Gastroesophageal sphincter (tissue), 4 donors: Measurements from ENCODE around the gene SBK1. TPM values are rescaled to one million over a fixed set of nuclear protein-coding genes. Genes with fewer than 3 reads are reported as not detected.

Experiments used
- ATAC-seq: fragments of 150-250 bp; one replicate; pipeline ENCODE4 v1.9.1; 2016; ENCODE audit warnings: mild to moderate bottlenecking, moderate library complexity
- H3K27ac ChIP-seq, 4 donors: fragments of 200-600 bp; sonication (generic) in 3 of 4; 1 replicate in 3 of 4; 2 replicates in 1 of 4; pipeline ENCODE4 v1.5.1; 2016 to 2019
- H3K27me3 ChIP-seq: fragments of 200-600 bp; sonication (generic); one replicate; pipeline ENCODE4 v1.5.1; 2019
- H3K36me3 ChIP-seq, 2 donors: fragments of 200-600 bp; sonication (generic); one replicate each; pipeline ENCODE4 v1.5.1; 2019; ENCODE audit warnings: control low read depth in 1 of 2
- H3K4me1 ChIP-seq, 3 donors: fragments of 200-600 bp; sonication (generic); 1 replicate in 2 of 3; 2 replicates in 1 of 3; pipeline ENCODE4 v1.5.1; 2016 to 2019; ENCODE audit warnings: control low read depth in 2 of 3
- H3K4me3 ChIP-seq, 2 donors: fragments of 200-600 bp; sonication (generic); one replicate each; pipeline ENCODE4 v1.5.1; 2019; ENCODE audit warnings: mild to moderate bottlenecking in 1 of 2, moderate library complexity in 1 of 2
- H3K9me3 ChIP-seq, 3 donors: fragments of 200-600 bp; sonication (generic); one replicate each; pipeline ENCODE4 v1.5.1; 2017 to 2019; ENCODE audit warnings: control low read depth in 2 of 3
- EP300 ChIP-seq: sonication (generic); formaldehyde crosslinking; IDR thresholded peaks from one replicate; pipeline ENCODE4 v1.6.1; 2017; ENCODE audit warnings: antibody characterized with exemption, mild to moderate bottlenecking
- POLR2A ChIP-seq, 2 donors: fragments of 450-650 bp; IDR thresholded peaks; one replicate each; pipeline ENCODE4 v1.6.1; 2017; ENCODE audit warnings: antibody characterized with exemption in 2 of 2, mild to moderate bottlenecking in 2 of 2, moderate library complexity in 1 of 2
- POLR2AphosphoS5 ChIP-seq: sonication (generic); formaldehyde crosslinking; IDR thresholded peaks from one replicate; pipeline ENCODE4 v1.6.1; 2017; ENCODE audit warnings: antibody characterized with exemption
- WGBS, 2 donors: methylation state at CpG; one replicate each; pipeline ENCODE4 v1.1.5; 2018; ENCODE audit warnings: low coverage in 1 of 2; 5-methylcytosine and 5-hydroxymethylcytosine counted together
- total RNA-seq, 4 donors: library from RNA; depleted of rRNA; stranded (reverse); fragments of >200 nt; gene quantifications; one replicate each; pipeline ENCODE4 v1.1.0, GENCODE V29; 2016
- TF ChIP-seq, protein P1 (sequence below), 4 experiments: fragments of 200-600 bp in 2 of 4; fragments of 450-650 bp in 2 of 4; sonication (generic) in 1 of 4; IDR thresholded peaks; one replicate each; pipeline ENCODE4 v1.5.1; 2017 to 2019; ENCODE audit warnings: antibody characterized with exemption in 4 of 4, mild to moderate bottlenecking in 2 of 4, moderate library complexity in 2 of 4

SBK1 gene
- total RNA-seq, 4 donors from 2014 or later = 0.16 TPM; not detected in 3

DNA sequence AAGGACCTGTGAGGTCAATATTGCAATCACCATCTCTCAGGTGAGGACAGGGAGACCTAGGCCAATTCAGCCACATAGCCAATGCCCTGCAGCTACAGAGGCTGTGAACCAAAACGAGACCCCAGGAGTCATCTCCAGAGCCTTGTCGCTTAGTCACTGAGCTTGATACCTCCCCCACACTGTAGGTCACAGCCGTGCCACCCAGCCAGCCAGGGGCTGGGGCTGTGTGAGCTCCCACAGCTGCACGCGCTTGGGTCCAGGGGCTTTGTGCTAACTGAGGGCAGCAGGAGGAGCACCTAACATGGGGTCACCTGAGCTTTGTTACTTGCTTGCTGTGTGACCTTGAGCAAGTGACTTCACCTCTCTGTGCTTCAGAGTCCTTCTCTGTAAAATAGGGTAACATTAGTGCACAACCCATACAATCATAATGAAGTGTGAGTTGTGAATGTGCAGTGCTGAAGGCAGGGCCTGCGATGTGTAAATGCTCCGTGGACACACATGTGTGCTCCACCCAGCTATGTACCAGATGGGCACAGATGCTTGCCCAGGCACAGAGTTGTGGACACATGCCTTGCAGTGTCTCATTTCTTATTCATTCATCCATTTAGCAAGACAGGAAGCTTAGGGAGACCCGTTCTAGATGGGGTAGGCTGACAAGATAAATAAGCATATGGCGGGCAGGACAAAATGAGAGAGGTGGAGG, 25.9 kb downstream of the SBK1 start:
- WGBS, 2 donors = 86% methylated on average over 5 of the region's 9 CpGs; no CpG with 5 or more reads in 1 of the 2 donors
- ATAC-seq = no peak
- H3K4me1 ChIP-seq = no peaks in the 10 kb centered on the region
- no peak overlapping the region for H3K27ac ChIP-seq
- H3K27me3 ChIP-seq = peaks cover 16% of the 10 kb centered on the region
- no peaks in the 10 kb centered on the region for H3K36me3 ChIP-seq
- TF ChIP-seq POLR2A (IDR thresholded peaks at IDR 0.05) (no peak), POLR2AphosphoS5 (no peak), EP300 (no peak)
- TF ChIP-seq, protein P1, sequence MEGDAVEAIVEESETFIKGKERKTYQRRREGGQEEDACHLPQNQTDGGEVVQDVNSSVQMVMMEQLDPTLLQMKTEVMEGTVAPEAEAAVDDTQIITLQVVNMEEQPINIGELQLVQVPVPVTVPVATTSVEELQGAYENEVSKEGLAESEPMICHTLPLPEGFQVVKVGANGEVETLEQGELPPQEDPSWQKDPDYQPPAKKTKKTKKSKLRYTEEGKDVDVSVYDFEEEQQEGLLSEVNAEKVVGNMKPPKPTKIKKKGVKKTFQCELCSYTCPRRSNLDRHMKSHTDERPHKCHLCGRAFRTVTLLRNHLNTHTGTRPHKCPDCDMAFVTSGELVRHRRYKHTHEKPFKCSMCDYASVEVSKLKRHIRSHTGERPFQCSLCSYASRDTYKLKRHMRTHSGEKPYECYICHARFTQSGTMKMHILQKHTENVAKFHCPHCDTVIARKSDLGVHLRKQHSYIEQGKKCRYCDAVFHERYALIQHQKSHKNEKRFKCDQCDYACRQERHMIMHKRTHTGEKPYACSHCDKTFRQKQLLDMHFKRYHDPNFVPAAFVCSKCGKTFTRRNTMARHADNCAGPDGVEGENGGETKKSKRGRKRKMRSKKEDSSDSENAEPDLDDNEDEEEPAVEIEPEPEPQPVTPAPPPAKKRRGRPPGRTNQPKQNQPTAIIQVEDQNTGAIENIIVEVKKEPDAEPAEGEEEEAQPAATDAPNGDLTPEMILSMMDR (IDR thresholded peaks at IDR 0.05) = no peak
- no peak overlapping the region for H3K4me3 ChIP-seq
- no peaks in the 10 kb centered on the region for H3K9me3 ChIP-seq

DNA sequence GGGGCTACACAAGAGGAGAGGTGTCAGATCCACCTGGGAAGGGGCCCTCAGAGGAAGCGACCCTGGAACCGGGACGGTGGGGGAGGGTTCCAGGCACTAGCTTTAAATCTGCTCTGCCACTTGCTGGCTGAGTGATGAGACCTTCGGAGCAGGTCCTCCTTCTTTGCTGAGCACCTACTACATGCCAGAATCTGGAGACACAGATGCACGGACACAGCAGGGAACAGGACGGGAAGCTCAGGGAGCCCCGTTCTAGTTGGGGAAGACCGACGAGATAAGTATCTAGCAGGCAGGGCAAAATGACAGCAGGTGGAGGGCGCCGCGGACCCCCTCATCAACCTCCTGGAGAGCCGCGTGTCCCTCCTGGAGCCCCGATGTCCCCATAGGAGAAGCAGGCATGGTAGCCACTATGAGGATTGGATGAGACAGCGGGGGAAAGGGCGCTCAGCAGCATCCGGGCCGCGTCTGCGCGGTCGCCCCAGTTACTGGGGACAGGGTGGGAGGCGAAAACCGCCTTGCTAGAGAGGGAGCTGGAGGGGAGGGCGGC, 27.2 kb downstream of the SBK1 start:
- ATAC-seq = no peak
- WGBS, 2 donors = 100% methylated on average over 3 of the region's 26 CpGs; no CpG with 5 or more reads in 1 of the 2 donors
- TF ChIP-seq POLR2A (IDR thresholded peaks at IDR 0.05) (no peak), POLR2AphosphoS5 (no peak)
- Histone ChIP-seq H3K27me3 (peaks cover 16% of the 10 kb centered on the region), H3K27ac (no peak overlapping the region), H3K4me1 (no peaks in the 10 kb centered on the region), H3K36me3 (no peaks in the 10 kb centered on the region), H3K9me3 (no peaks in the 10 kb centered on the region), H3K4me3 (no peak overlapping the region)

DNA sequence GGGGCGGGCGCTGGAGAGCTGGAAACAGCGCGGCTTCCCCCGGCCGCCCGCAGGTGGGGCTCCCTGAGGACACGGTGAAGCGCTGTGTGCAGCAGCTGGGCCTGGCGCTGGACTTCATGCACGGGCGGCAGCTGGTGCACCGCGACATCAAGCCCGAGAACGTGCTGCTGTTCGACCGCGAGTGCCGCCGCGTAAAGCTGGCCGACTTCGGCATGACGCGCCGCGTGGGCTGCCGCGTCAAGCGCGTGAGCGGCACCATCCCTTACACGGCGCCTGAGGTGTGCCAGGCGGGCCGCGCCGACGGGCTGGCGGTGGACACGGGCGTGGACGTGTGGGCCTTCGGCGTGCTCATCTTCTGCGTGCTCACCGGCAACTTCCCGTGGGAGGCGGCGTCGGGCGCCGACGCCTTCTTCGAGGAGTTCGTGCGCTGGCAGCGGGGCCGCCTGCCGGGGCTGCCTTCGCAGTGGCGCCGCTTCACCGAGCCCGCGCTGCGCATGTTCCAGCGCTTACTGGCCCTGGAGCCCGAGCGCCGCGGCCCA, 27.8 kb downstream of the SBK1 start:
- no CpG with 5 or more reads among the region's 73 CpGs for WGBS, 2 donors
- TF ChIP-seq EP300 (no peak), POLR2AphosphoS5 (no peak), POLR2A (IDR thresholded peaks at IDR 0.05) (no peak)
- TF ChIP-seq, protein P1 (IDR thresholded peaks at IDR 0.05) = no peak
- no peak for ATAC-seq

DNA sequence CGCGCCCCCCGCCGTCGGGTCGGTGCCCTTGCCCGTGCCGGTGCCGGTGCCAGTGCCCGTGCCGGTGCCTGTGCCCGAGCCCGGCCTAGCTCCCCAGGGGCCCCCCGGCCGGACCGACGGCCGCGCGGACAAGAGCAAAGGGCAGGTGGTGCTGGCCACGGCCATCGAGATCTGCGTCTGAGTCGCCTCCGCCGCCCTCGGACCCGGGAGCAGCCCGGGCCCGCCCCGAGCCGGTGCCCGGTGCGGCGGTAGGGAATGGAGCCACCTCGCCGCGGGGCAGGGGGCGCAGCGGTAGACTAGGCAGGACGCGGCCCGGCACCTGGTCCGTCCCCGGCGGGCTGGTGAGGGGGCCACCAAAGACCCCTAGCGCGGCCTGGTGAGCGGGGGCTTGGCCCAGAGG, 28.4 kb downstream of the SBK1 start:
- WGBS, 2 donors = no CpG with 5 or more reads among the region's 49 CpGs
- Histone ChIP-seq H3K4me1 (no peaks in the 10 kb centered on the region), H3K4me3 (no peak overlapping the region), H3K27me3 (peaks cover 16% of the 10 kb centered on the region), H3K27ac (no peak overlapping the region), H3K9me3 (no peaks in the 10 kb centered on the region), H3K36me3 (no peaks in the 10 kb centered on the region)
- TF ChIP-seq EP300 = no peak
- TF ChIP-seq, protein P1 (IDR thresholded peaks at IDR 0.05) = no peak
- no peak for TF ChIP-seq POLR2A (IDR thresholded peaks at IDR 0.05)
- no peak for TF ChIP-seq POLR2AphosphoS5
- no peak for ATAC-seq

More for the DNA sequence above, 27.8 kb downstream of the SBK1 start:
- no peak overlapping the region for H3K27ac ChIP-seq
- H3K36me3 ChIP-seq = no peaks in the 10 kb centered on the region
- H3K27me3 ChIP-seq = peaks cover 16% of the 10 kb centered on the region
- H3K4me1 ChIP-seq = no peaks in the 10 kb centered on the region
- H3K4me3 ChIP-seq = no peak overlapping the region
- no peaks in the 10 kb centered on the region for H3K9me3 ChIP-seq

DNA sequence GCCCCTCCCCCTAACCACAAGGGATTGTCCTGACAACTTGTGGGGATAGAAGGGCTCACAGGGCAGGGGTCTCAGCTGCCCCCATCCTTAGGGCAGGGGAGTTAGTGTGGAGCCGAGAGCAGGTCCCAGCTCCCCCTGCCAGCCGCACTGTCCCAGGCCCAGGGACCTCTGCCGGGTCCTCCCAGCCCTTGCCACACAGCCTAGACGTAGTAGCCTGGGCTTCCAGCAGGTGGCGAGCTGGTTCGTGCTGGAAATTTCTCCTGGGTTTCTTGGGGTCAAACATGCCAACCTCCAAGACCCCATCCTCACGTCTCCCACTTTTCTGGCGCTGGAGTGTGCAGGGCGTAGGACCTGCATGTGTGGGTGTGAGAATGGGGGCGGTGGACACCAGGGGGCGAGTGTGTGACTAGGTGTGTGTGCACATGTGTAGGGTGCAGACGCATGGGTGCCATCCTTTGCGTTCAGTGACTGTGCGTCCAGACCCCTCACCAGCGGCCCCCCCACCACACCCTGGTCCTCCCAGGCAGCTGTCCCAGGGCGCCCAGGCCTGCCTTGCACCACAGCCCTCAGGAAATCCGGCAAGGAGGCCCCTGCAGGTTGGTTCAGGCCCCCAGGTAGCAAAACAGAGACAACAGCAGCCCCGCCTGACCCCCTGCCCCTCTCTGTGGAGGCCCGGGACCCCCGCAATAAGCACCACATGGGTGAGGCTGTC, 29.5 kb downstream of the SBK1 start:
- WGBS, 2 donors = no CpG with 5 or more reads among the region's 20 CpGs
- H3K27ac ChIP-seq = no peak overlapping the region
- H3K4me1 ChIP-seq = no peaks in the 10 kb centered on the region
- no peak for ATAC-seq
- TF ChIP-seq, protein P1 (IDR thresholded peaks at IDR 0.05) = peak in 3 of 4 experiments; percentile 28 to 55 (median 39)
- TF ChIP-seq POLR2A (IDR thresholded peaks at IDR 0.05) = no peak
- H3K27me3 ChIP-seq = peaks cover 9% of the 10 kb centered on the region
- H3K9me3 ChIP-seq = no peaks in the 10 kb centered on the region
- no peak overlapping the region for H3K4me3 ChIP-seq
- H3K36me3 ChIP-seq = no peaks in the 10 kb centered on the region
